Fibroblast of upper back skin (primary cell): ENCODE measurements around the gene TEX14.

Experiments
- DNase-seq: peaks from one replicate; pipeline ENCODE4 v3.0.0-alpha.2; 2013

TEX14 gene, protein sequence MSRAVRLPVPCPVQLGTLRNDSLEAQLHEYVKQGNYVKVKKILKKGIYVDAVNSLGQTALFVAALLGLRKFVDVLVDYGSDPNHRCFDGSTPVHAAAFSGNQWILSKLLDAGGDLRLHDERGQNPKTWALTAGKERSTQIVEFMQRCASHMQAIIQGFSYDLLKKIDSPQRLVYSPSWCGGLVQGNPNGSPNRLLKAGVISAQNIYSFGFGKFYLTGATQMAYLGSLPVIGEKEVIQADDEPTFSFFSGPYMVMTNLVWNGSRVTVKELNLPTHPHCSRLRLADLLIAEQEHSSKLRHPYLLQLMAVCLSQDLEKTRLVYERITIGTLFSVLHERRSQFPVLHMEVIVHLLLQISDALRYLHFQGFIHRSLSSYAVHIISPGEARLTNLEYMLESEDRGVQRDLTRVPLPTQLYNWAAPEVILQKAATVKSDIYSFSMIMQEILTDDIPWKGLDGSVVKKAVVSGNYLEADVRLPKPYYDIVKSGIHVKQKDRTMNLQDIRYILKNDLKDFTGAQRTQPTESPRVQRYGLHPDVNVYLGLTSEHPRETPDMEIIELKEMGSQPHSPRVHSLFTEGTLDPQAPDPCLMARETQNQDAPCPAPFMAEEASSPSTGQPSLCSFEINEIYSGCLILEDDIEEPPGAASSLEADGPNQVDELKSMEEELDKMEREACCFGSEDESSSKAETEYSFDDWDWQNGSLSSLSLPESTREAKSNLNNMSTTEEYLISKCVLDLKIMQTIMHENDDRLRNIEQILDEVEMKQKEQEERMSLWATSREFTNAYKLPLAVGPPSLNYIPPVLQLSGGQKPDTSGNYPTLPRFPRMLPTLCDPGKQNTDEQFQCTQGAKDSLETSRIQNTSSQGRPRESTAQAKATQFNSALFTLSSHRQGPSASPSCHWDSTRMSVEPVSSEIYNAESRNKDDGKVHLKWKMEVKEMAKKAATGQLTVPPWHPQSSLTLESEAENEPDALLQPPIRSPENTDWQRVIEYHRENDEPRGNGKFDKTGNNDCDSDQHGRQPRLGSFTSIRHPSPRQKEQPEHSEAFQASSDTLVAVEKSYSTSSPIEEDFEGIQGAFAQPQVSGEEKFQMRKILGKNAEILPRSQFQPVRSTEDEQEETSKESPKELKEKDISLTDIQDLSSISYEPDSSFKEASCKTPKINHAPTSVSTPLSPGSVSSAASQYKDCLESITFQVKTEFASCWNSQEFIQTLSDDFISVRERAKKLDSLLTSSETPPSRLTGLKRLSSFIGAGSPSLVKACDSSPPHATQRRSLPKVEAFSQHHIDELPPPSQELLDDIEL (N-terminal part only)

DNA sequence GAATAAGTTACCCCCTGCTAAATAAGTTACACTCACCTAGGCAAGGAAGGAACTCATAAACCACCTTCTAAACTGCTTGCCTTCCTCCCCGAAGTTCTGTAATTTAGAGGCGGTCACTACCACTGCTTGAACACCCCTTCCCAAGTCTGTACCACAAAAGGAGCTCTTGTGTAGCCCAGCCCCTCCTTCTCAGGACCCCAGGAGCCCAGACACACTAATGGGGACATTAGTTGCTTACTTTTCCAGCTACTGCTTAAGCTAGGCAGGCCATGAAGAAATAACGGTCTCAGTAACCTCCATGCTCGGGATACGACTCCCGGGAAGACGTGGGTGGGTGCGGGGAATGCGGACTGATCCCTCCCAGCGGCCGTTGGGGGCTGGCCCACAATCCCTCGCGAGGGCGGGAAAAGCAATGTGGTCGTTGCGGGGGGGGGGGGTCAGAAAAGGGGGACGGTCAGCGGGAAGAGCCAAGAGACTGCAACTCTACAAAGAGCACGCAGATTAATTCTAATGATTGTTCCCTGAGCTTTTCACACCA lies at the start of gene TEX14:
TEX14 (minus strand) TSS at position 345 of the 538 bp plus-strand sequence. CDS start 40,044 bp downstream, outside the sequence.
- DNase-seq = no peak

DNA sequence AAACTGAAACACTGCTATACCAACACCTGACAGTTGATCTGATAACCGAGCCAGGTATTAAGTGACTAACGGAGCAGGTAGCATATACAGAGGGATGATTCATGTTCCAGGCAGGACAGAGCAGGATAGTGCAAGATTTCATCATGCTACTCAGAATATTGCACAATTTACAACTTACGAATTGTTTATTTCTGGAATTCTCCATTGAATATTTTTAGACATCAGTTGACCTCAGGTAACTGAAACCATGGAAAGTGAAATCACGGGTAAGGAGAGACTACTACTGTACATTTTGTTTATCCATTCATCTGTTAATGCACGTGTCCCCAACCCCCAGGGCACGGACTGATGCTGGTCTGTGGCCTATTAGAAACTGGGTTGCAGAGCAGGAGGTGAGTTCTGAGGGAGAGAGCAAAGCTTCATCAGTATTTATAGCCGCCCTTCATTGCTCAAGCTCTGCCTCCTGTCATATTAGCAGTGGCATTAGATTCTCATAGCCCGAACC lies 49.3 kb upstream of the TEX14 start:
- peak; percentile 39 for DNase-seq

DNA sequence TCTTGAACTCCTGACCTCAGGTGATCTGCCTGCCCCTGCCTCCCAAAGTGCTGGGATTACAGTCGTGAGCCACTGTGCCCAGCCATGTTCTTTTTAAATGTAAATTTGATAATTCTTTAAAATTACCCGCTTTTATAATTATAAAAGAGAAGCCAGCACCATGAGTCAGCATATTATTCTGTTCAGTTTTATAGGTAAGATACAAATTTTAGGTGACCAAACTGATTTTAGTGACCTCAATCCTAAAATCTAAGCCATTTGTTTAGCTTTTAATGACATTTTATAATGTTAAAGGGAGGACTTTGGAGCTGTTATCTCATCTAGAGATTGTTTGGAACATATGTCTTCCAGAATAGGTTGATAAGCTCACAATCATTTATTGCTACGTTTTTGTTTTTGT lies 43.0 kb upstream of the TEX14 start:
- DNase-seq = no peak

DNA sequence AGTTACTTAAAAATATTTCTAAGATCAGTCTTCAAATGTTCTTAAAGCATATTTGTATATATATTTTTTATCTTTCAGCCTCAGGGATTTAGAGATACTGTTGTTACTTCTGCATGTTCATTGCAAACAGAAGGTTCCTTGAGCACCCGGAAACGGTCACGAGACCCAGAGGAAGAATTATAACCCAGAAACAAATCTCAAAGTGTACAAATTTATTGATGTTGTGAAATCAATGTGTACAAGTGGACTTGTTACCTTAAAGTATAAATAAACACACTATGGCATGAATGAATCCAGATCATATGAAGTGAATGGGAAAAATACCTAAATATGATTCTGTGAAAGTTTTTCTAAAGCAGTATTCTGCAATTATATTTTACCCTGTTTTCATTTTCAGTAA lies 42.2 kb upstream of the TEX14 start:
- DNase-seq = no peak

DNA sequence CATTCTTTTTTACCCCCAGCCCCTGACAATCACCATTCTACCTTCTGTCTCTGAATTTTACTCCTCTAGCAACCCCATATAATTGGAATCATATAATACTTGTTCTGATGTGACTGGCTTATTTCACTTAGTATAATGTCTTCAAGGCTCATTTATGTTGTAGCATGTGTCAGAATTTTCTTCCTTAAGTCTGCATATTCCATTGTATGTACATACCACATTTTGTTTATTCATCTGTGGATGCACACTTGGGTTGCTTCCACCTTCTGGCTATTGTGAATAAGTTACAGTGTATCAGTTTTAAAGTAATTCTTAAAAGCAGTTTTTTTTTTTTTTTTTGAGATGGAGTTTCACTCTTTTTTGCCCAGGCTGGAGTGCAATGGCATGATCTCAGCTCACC lies 39.1 kb upstream of the TEX14 start:
- DNase-seq = no peak

DNA sequence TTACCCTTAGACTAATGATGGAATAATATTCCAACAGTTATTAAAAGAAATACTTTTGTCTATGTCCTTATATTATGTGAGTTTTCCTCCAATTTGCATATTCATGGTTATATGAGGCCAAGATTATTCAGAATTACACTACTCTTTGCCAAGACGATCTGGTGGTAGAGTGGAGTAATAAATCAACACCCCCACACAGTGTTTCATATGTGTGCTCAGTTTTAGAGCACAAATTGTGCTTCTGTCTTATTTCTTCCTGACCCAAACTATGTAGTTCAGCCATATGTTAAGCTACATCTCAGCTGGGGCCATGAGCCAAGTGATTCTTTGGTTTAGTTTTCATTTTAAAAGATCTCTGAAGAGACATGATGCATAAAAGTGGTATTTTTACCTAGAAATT lies 37.0 kb upstream of the TEX14 start:
- DNase-seq = peak; percentile 12

DNA sequence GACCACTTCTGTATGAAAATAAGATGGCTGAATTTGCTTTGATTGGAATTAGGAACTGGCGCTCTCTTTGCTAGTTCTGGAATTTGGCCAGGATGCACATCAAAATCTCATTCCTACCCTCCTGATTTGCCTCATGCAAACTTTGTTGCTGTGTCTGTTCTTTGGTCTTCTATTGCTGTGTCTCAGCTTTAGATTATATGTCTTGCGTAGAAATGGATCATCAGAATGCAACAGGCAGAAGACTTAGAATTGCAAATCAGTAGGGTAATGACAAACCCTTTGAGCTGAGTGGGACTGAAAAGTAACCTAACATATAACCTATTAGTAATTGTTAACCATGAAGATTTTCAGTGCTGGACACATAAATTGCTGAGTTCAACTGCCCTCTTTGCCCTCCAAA lies 30.9 kb upstream of the TEX14 start:
- no peak for DNase-seq

DNA sequence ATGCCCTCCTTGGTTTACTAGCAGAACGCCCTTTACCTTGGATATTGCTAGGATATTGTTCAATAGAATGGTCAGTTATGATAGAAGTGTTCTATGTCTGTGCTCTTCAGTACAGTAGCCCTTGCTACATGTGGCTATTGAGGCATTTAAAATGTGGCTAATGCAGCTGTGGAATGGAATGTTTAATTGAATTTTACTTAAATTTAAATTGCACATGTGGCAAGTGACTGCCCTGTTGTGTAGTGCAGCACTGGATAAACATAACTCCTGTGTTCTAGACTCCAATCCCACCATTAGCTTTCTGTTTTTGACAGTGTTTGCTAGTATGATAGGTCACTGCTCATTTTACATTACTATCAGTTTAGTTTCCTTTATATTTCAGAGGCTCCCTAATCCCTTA lies 30.4 kb upstream of the TEX14 start:
- no peak for DNase-seq

DNA sequence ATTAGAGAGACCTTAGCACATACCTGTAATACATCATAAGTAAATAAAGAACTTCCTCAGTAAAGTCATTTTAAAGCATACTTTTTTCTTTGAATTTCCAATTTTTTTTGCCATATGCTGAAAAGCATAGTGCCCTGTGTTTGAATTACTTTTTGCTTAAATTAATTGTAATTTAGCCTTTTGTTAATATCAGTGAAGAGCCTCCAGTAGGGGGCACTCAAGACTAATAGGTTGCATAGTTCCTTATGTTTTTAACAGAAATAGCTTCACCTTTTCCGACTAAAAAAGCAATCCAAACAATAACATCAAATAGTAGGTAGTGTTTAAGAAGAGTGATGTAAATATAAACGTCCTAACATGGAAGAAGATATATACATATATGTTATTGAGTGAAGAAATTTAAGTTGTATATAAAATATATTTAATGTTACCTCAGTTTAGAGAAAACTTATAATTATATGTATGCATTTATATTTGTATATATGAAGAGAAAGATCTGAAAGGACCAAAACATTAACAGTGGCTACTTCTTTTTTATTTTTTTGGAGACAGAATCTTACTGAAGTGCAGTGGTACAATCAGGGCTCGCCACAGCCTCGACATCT lies 19.2 kb upstream of the TEX14 start:
- peak; percentile 65 for DNase-seq

DNA sequence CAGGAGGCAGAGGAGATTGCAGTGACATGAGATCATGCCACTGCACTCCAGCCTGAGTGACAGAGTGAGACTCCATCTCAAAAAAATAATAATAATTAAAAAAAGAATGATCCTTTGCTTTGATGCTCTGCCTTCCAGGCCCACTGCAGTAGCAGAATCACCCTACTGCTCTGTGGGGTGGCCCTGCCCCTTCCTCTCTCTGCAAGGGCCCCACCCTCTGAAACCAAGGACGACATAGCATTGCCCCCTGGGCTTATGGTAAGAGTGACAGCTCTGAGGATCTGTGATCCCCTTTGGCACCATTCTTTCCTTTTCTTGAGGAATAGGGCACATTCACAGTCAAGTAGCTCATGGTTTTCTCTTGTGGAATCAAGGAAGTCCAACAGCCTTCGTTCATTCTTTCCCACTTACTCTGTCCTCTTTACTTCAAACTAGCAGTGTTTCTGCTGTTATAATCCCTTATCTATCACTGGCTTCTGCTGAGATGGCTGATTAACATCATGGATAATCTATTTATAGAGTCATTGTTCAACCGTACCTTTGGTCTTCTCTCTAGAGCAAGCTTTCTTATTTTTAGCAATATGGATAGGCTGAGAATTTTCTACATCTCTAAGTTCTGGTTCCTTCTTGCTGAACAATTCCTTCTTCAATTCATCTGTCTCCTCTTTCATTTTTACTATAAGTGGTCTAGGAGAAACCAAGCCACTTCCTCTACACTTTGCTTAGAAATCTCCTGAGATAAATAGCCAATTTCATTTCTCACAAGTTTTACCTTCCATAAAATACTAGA lies 14.7 kb upstream of the TEX14 start:
- no peak for DNase-seq

DNA sequence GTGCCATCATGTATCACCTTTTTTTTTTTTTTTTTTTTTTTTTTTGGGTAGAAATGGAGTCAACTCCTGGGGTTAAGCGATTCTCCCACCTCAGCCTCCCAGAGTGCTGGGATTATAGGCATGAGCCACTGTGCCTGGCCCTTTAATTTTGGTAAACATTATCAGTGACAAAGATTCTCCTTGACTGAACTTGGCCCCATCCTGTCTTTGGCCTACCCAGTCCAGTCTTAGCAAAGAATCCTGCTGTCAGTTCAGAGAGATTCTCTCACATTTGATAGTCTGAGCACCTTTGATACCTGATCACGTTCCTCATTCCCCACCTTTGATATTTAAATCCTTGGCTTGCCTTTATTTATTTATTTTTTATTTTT lies 12.1 kb upstream of the TEX14 start:
- no peak for DNase-seq

DNA sequence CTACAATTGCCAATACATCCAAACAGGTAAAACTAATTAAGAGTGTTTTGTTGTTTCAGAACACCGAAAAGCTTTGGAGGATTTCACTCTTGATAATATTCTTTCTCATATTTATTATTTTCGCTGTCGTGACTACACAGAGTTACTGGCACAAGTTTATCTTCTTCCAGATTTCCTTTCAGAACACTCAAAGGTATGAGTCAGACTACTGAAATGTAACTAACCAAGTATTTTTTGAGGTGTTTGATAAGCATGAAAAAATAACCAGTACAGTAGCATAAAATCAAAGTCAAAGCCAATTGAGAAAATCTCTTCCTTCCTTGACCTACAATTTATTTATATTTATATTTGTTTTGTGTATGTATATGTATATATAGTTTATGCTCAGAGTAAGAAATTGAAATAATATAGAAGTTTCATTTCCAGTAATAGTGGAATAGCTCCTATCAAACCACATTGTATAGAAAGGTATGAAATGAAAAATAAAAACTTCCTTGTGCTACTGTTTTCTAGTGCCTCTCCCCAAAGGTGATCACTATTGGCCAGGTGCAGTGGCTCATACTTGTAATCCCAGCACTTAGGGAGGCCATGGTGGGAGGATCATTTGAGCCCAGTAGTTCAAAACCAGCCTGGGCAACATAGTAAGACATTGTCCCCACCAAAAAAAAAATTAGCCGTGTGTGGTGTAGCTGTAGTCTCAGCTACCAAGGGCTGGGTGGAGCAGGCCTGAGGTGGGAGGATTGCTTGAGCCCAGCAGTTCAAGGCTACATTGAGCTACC lies 11.5 kb upstream of the TEX14 start:
- peak; percentile 30 for DNase-seq

DNA sequence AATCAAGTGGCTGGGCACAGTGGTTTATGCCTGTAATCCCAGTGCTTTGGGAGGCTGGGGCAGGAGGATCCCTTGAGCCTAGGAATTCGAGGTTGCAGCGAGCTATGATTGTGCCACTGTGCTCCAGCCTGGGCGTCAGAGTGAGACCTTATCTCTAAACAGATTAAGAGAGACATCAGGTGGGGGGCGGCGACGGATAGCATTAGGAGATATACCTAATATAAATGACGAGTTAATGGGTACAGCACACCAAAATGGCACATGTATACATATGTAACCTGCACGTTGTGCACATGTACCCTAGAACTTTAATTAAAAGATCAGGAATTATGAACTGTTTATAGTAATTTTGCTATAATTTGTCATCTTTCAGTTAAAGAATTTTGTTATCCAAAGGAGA lies 10.9 kb upstream of the TEX14 start:
- DNase-seq = no peak

DNA sequence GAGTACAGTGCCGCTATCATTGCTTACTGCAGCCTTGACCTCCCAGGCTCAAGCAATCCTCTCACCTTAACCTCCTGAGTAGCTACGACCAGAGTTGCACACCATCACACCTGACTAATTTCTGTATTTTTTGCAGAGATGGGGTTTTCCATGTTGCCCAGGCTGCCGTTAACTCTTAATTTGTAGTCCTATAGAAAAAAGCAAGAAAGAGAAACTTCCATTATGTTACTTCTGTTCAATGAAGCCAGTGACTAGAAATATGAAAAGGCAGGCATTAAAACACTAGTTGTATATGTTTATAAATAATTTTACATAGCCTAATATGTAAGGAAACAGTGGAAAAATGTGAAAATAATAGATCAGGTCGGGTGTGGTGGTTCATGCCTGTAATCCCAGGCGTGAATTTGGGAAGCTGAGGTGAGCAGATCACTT lies 10.2 kb upstream of the TEX14 start:
- no peak for DNase-seq

DNA sequence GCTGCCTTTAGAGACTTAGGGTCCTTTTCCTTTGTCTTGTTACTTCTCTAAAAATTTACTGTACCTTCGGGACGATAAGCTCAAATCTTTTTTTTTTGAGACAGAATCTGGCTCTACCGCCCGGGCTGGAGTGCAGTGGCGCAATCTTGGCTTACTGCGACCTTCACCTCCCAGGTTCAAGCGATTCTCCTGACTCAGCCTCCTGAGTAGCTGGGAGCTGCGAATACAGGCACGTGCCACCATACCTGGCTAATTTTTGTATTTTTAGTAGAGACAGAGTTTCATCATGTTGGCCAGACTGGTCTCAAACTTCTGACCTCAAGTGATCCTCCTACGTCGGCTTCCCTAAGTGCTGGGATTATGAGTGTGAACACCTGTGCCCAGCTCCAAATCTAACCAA lies 7.9 kb upstream of the TEX14 start:
- no peak for DNase-seq

DNA sequence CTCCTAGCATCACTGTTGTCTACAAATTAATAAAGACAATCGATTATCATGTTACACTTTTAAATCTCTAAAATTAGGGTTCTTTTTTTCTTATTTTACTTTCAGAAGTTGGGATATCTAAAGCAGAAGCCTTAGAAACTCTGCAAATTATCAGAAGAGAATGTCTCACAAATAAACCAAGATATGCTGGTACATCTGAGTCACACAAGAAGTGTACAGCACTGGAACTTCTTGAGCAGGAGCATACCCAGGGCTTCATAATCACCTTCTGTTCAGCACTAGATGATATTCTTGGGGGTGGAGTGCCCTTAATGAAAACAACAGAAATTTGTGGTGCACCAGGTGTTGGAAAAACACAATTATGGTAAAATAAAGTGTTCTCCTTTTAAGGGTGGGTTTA lies 3.0 kb upstream of the TEX14 start:
- DNase-seq = no peak

DNA sequence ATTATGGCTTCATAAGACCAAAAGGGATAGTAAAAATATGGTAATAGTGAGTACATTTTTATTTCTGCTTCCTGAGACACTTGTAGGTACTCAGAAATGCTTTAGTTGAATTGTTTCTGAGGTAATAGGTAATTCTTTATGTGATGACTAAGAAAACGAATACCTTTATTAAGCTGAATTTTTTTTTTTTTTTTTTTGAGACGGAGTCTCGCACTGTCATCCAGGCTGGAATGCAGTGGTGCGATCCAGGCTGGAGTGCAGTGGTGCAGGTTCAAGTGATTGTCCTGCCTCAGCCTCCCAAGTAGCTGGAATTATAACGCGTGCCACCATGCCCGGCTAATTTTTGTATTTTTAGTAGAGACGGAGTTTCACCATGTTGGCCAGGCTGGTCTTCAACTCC lies 2.5 kb upstream of the TEX14 start:
- DNase-seq = no peak

DNA sequence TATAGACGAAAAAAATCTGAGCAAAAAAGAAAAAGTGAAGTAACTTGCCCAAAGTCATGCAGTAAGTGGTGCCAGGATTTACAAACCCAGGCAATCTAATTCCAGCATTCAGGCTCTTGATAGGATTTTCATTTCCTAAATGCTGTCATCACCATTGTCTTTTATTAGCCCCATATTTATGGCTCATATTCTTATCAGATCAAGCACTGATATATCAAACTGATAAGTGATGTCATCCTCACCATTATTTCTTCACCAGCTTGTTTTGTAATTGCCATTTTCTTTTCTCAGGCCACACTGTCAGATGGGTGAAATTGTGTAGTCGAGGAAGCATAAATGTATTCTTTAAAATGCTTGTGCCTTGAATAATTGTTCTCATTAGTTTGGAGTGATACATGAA lies 1.9 kb upstream of the TEX14 start:
- DNase-seq = no peak

DNA sequence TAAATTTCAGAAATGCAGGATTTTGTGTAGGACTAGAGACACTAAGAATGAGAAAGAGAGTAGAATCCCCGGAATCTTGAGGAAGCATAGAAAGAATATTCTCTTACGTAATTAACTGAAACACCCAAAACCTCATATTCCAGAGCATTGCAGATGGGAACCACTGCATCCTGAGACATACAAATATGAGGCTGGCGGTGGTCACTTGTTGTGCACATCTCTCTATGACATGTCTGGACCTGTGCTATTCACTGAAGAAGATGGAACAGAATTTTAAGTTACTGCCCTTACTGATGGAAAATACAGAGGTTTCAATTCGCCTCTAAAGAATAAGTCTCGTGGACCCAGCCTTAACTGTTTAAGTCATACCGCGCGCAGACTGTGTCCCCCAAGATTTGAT lies 1.4 kb upstream of the TEX14 start:
- DNase-seq = no peak

DNA sequence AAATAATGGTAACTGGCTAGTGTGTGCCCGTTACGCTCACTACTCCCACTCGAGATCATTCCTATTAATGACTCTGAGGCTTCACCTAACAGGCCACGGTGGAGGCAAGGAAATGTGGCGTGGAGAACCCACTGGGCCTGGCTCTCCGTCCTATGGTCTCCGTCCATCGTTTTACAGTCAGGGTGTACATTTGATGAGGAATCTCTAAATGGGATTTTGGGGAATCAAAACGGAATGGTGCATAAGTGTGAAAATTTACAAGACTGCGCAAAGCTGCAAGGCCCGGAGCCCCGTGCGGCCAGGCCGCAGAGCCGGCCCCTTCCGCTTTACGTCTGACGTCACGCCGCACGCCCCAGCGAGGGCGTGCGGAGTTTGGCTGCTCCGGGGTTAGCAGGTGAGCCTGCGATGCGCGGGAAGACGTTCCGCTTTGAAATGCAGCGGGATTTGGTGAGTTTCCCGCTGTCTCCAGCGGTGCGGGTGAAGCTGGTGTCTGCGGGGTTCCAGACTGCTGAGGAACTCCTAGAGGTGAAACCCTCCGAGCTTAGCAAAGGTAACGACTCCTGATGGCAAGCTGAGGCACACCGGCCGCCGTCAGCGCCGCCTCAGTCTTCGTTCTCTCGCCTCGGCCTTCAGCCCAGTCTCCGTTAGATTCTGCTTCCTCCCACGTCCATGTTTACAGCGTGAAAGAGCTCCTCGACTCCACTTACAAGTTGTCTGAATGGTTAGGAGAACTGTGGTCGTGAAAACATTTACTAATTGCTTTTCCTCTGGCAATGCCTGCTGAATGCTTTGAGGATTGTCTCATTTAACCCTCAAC lies 602 bp upstream of the TEX14 start, which contains the start of gene RAD51C:
RAD51C (plus strand) TSS at position 364 of the 817 bp plus-strand sequence; CDS start at position 406, 42 bp downstream.
- peak; percentile 85 for DNase-seq
